Glutamatergic neuron (in vitro differentiated cells): ENCODE results near the gene SEC14L1. TPM values are rescaled to one million over a fixed set of nuclear protein-coding genes. Genes with fewer than 3 reads are reported as not detected.

Experiments used
- DNase-seq: peaks from one replicate; pipeline ENCODE4 v3.0.0; 2022
- H3K27ac Mint-ChIP-seq: one replicate; pipeline ENCODE4 v1.8.0; 2020; ENCODE audit warnings: mild to moderate bottlenecking, mixed read lengths, inconsistent platforms; ENCODE audit not compliant: unreplicated experiment
- H3K27me3 Mint-ChIP-seq: one replicate; pipeline ENCODE4 v1.8.0; 2020; ENCODE audit warnings: mild to moderate bottlenecking, moderate library complexity, mixed read lengths, inconsistent platforms; ENCODE audit not compliant: unreplicated experiment
- H3K36me3 Mint-ChIP-seq: one replicate; pipeline ENCODE4 v1.8.0; 2020; ENCODE audit warnings: mild to moderate bottlenecking, mixed read lengths, inconsistent platforms; ENCODE audit not compliant: unreplicated experiment
- H3K4me1 Mint-ChIP-seq: one replicate; pipeline ENCODE4 v1.8.0; 2020; ENCODE audit warnings: mild to moderate bottlenecking, low read depth, mixed read lengths, inconsistent platforms; ENCODE audit not compliant: unreplicated experiment
- H3K4me3 Mint-ChIP-seq: one replicate; pipeline ENCODE4 v1.8.0; 2020; ENCODE audit warnings: mild to moderate bottlenecking, mixed read lengths, inconsistent platforms; ENCODE audit not compliant: unreplicated experiment
- H3K9me3 Mint-ChIP-seq: one replicate; pipeline ENCODE4 v1.8.0; 2020; ENCODE audit warnings: mild to moderate bottlenecking, moderate library complexity, mixed read lengths, inconsistent platforms; ENCODE audit not compliant: unreplicated experiment
- total RNA-seq: library from RNA; stranded (reverse); fragmentation: NEBNext Ultra II Directional; extraction: Animal tissue kit (Norgen Biotek cat#: 25700); gene quantifications from one replicate; pipeline ENCODE4 v1.2.1, GENCODE V29; 2021; ENCODE audit not compliant: unreplicated experiment
- TF ChIP-seq, protein P1 (sequence below): fragments of 200-600 bp; sonication (generic); IDR thresholded peaks from one replicate; pipeline ENCODE4 v1.5.0; 2021; ENCODE audit not compliant: partially characterized antibody, unreplicated experiment

SEC14L1 gene
- total RNA-seq, 1 donor from 2014 or later, result 104 TPM

DNA sequence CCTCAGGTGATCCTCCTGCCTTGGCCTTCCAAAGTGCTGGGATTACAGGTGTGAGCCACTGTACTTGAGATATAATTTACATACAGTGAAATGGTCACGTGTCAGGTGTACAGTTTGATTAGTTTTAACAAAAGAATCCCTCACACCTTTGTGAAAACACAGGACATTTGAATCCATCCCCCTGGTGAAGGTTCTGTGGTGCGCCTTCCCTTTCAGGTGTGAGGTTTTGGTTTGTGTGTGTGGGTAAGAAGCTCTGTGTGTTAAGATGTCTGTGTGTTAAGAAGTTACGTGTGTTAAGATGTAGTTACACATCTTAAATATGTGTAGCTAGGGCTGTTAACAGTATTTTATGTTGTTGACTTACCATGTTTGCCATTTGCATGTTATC is 4.4 kb downstream of the SEC14L1 start:
- Mint-ChIP-seq H3K27ac (peak overlapping the region; percentile 2), H3K4me3 (no peak overlapping the region), H3K36me3 (peaks cover 5% of the 10 kb centered on the region), H3K9me3 (peaks cover 7% of the 10 kb centered on the region), H3K27me3 (peaks cover 4% of the 10 kb centered on the region), H3K4me1 (peaks cover 31% of the 10 kb centered on the region)
- TF ChIP-seq, protein P1, sequence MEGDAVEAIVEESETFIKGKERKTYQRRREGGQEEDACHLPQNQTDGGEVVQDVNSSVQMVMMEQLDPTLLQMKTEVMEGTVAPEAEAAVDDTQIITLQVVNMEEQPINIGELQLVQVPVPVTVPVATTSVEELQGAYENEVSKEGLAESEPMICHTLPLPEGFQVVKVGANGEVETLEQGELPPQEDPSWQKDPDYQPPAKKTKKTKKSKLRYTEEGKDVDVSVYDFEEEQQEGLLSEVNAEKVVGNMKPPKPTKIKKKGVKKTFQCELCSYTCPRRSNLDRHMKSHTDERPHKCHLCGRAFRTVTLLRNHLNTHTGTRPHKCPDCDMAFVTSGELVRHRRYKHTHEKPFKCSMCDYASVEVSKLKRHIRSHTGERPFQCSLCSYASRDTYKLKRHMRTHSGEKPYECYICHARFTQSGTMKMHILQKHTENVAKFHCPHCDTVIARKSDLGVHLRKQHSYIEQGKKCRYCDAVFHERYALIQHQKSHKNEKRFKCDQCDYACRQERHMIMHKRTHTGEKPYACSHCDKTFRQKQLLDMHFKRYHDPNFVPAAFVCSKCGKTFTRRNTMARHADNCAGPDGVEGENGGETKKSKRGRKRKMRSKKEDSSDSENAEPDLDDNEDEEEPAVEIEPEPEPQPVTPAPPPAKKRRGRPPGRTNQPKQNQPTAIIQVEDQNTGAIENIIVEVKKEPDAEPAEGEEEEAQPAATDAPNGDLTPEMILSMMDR, result no peak
- DNase-seq, result no peak

DNA sequence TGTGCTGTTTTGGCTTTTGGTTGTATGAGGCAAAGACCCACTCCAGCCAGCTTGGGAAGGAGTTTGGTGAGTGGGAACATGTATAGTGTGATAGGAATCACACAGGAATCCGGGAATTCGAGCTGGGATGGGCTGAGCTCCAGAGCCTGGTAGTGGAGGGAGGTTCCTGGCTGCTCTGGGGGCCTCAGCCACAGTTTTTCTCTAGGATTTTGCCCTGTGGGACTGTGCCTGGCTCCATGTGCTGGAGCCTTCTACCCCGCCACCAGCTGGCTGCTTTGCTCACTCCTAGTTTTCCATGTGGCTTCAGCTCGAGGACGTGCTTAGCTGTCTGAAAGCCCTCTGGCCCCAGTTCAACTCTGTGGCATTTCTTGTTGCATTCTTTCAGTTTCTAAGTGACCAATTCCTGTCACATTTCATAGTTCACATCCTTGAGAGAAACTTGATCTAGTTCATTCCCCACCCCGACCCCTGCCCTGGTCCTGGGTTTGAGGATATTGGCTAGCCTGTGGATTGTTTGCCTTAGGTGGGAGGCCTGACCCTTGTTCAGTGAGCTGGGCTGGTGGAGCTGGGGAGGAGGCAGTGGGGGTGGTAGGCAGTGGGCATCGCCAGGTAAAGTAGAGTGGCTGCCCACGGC is 5.0 kb downstream of the SEC14L1 start:
- TF ChIP-seq, protein P1, result no peak
- Mint-ChIP-seq H3K36me3 (peaks cover 5% of the 10 kb centered on the region), H3K27me3 (peaks cover 4% of the 10 kb centered on the region), H3K4me1 (peaks cover 34% of the 10 kb centered on the region), H3K9me3 (peaks cover 7% of the 10 kb centered on the region), H3K4me3 (no peak overlapping the region), H3K27ac (no peak overlapping the region)
- no peak for DNase-seq

DNA sequence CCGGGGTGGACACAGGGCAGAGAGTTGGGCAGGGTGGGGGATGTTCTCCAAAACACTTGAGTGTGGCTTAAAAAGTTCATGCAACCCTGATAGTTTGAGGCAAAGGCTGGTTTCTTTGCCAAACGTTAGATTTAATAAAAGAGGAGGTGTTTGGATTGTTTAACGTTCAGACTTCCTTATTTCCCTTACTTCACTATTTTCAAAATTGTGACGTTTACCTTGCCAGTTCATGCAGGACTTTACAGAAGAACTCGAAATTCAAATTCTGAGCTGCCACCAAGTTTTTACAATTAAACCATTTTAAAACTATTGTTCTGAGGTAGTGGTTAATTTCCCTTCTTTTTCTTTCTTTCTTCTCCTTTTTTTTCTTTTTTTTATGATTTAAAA is 5.5 kb downstream of the SEC14L1 start:
- Mint-ChIP-seq H3K9me3 (peaks cover 7% of the 10 kb centered on the region), H3K27ac (no peak overlapping the region), H3K4me3 (no peak overlapping the region), H3K36me3 (peaks cover 5% of the 10 kb centered on the region), H3K4me1 (peaks cover 34% of the 10 kb centered on the region), H3K27me3 (peaks cover 4% of the 10 kb centered on the region)
- TF ChIP-seq, protein P1, result no peak
- no peak for DNase-seq

DNA sequence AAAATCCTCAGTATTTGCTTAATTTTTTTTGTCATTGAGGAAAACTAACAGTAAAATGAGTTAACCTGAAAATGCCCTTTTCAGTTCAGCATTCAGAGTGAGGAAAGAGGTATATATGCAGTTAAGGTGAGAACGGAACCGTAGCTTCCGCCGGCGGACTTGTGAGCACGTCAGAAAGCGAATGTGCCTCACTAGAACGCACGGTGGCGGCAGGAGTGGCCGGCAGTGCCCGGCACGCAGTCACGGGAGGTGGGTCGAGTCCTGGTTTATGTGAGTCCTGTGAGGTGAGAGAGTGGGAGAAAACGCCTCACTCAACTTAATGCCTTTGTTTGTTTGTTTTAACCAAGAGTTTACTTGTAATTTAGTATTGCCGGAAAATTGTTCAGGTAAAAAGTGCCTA is 6.1 kb downstream of the SEC14L1 start:
- H3K4me1 Mint-ChIP-seq, result peaks cover 34% of the 10 kb centered on the region
- peaks cover 5% of the 10 kb centered on the region for H3K36me3 Mint-ChIP-seq
- TF ChIP-seq, protein P1, result no peak
- H3K27ac Mint-ChIP-seq, result no peak overlapping the region
- no peak for DNase-seq
- H3K27me3 Mint-ChIP-seq, result no peaks in the 10 kb centered on the region
- peaks cover 7% of the 10 kb centered on the region for H3K9me3 Mint-ChIP-seq
- H3K4me3 Mint-ChIP-seq, result no peak overlapping the region

DNA sequence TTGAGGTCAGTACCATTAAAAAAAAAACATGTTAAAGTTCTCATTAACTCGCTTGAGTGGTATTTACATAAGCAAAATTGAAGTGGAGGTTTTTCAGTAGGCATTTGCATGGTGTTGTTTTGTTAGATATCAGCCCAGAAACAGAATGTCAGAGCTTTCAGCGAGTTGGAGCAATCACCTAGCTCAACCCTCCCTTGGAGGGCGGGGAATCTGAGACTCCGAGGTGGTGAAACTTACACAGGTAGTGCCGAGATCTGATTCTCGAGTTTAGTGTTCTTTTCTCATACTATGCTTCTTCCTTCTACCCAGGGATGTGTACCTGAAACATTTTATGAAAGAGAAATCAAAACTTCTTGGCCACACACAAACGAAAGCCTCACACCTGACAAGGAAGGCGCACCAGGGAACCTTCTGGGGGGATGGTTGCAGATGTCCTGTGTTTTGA is 6.6 kb downstream of the SEC14L1 start:
- Mint-ChIP-seq H3K9me3 (peaks cover 7% of the 10 kb centered on the region), H3K27ac (no peak overlapping the region), H3K27me3 (no peaks in the 10 kb centered on the region), H3K36me3 (peaks cover 5% of the 10 kb centered on the region), H3K4me3 (no peak overlapping the region), H3K4me1 (peaks cover 34% of the 10 kb centered on the region)
- no peak for DNase-seq
- TF ChIP-seq, protein P1, result no peak
